Left kidney (tissue), 8 donors: ENCODE measurements around the gene TMPRSS3. TPM values are rescaled to one million over a fixed set of nuclear protein-coding genes. Genes with fewer than 3 reads are reported as not detected.

Experiments used
- DNase-seq: peaks from one replicate; pipeline ENCODE4 v3.0.0-alpha.2; 2013
- long read RNA-seq, 8 donors: transcript quantifications; one replicate each; lab custom pipeline, GENCODE V29; 2026
- polyA plus RNA-seq: library from polyadenylated mRNA; unstranded; fragments of 120-200 nt; gene quantifications from one replicate; pipeline ENCODE4 v1.2.1, GENCODE V29; 2013; ENCODE audit not compliant: insufficient read length

The TMPRSS3 gene
- 1.7 TPM for polyA plus RNA-seq
- long read RNA-seq, donor 1, partial matches to known transcripts: 0 of 1 reads
- long read RNA-seq, donor 1, other reads (novel, unspliced or antisense): 0 of 1 reads
- long read RNA-seq, donor 2: 0 reads
- long read RNA-seq, donor 3: 0 reads
- long read RNA-seq, donor 4: 0 reads
- long read RNA-seq, donor 5: 0 reads
- long read RNA-seq, donor 6: 0 reads
- long read RNA-seq, donor 7, partial matches to known transcripts: 0 of 1 reads
- long read RNA-seq, donor 7, other reads (novel, unspliced or antisense): 0 of 1 reads
- long read RNA-seq, donor 8, partial matches to known transcripts: 0 of 1 reads
- long read RNA-seq, donor 8, other reads (novel, unspliced or antisense): 0 of 1 reads

- DNase-seq: peak; percentile 50
These were observed at the start of gene TMPRSS3 for GRCh38 chr21:42395905-42396651. TSS of gene TMPRSS3 (minus strand) at chr21:42396052. CDS start at chr21:42395417, 635 bp downstream.

GRCh38 chr21:42445311-42445710 is 49.5 kb upstream of the TMPRSS3 start:
- DNase-seq: no peak

GRCh38 chr21:42444745-42445059 is 48.9 kb upstream of the TMPRSS3 start:
- DNase-seq: no peak

- no peak for DNase-seq
These were observed 48.3 kb upstream of the TMPRSS3 start for GRCh38 chr21:42443876-42444744.

GRCh38 chr21:42443181-42443785 is 47.4 kb upstream of the TMPRSS3 start:
- DNase-seq: no peak

GRCh38 chr21:42441963-42442362 is 46.1 kb upstream of the TMPRSS3 start:
- no peak for DNase-seq

- DNase-seq: no peak
These were observed 44.4 kb upstream of the TMPRSS3 start for GRCh38 chr21:42440187-42440792.

- no peak for DNase-seq
These were observed 43.7 kb upstream of the TMPRSS3 start for GRCh38 chr21:42439284-42440186.

- DNase-seq: no peak
These were observed 42.7 kb upstream of the TMPRSS3 start for GRCh38 chr21:42438316-42439205.

GRCh38 chr21:42437786-42438185 is 41.9 kb upstream of the TMPRSS3 start:
- DNase-seq: peak; percentile 57

- no peak for DNase-seq
These were observed 41.1 kb upstream of the TMPRSS3 start for GRCh38 chr21:42436914-42437313.

- DNase-seq: no peak
These were observed 40.0 kb upstream of the TMPRSS3 start for GRCh38 chr21:42435833-42436232.

- no peak for DNase-seq
These were observed 39.5 kb upstream of the TMPRSS3 start for GRCh38 chr21:42435401-42435800.

- no peak for DNase-seq
These were observed 39.0 kb upstream of the TMPRSS3 start for GRCh38 chr21:42434884-42435283.

GRCh38 chr21:42433946-42434551 is 38.2 kb upstream of the TMPRSS3 start:
- DNase-seq: no peak

- no peak for DNase-seq
These were observed 36.8 kb upstream of the TMPRSS3 start for GRCh38 chr21:42432695-42433094.

- DNase-seq: no peak
These were observed 35.3 kb upstream of the TMPRSS3 start for GRCh38 chr21:42431196-42431595.

GRCh38 chr21:42430521-42430920 is 34.7 kb upstream of the TMPRSS3 start:
- DNase-seq: no peak

GRCh38 chr21:42429856-42430255 is 34.0 kb upstream of the TMPRSS3 start:
- no peak for DNase-seq
